ENCODE measurements around the gene ZNRF3. TPM values are rescaled to one million over a fixed set of nuclear protein-coding genes. Genes with fewer than 3 reads are reported as not detected.
"Not testable (repeated sequence)": the region's sequence is repeated elsewhere in the genome, so short reads cannot be mapped to it uniquely, and the experiment has no call there.

ZNRF3 gene
- polyA plus RNA-seq, 1 experiment = 1.4 TPM

DNA sequence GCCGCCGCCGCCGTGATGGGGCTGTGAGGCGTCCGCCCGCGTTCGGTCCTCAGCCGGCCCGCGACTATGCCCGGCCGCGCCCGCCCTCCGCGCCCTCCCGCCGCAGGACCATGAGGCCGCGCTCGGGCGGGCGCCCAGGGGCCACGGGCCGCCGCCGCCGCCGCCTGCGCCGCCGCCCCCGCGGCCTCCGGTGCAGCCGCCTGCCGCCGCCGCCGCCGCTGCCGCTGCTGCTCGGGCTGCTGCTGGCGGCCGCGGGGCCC lies 215 bp downstream of the ZNRF3 start:
- no peak for DNase-seq (ENCODE audit: low read depth, low spot score)
- H3K27ac ChIP-seq (ENCODE audit: low read depth, low read length) = no peak overlapping the region
- H3K9me3 ChIP-seq (ENCODE audit: control insufficient read depth, insufficient read depth, low read length) = no peaks in the 10 kb centered on the region; the same call in 1 of the 2 replicates
- peak overlapping the region; percentile 67 for H3K4me3 ChIP-seq (ENCODE audit: low read depth, low read length)
- no peaks in the 10 kb centered on the region for H3K27me3 ChIP-seq (ENCODE audit: control insufficient read depth, insufficient read depth, low read length)
- TF ChIP-seq, protein P1, sequence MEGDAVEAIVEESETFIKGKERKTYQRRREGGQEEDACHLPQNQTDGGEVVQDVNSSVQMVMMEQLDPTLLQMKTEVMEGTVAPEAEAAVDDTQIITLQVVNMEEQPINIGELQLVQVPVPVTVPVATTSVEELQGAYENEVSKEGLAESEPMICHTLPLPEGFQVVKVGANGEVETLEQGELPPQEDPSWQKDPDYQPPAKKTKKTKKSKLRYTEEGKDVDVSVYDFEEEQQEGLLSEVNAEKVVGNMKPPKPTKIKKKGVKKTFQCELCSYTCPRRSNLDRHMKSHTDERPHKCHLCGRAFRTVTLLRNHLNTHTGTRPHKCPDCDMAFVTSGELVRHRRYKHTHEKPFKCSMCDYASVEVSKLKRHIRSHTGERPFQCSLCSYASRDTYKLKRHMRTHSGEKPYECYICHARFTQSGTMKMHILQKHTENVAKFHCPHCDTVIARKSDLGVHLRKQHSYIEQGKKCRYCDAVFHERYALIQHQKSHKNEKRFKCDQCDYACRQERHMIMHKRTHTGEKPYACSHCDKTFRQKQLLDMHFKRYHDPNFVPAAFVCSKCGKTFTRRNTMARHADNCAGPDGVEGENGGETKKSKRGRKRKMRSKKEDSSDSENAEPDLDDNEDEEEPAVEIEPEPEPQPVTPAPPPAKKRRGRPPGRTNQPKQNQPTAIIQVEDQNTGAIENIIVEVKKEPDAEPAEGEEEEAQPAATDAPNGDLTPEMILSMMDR (IDR thresholded peaks at IDR 0.05; ENCODE audit: low read depth, low read length) = no peak
- ChIA-PET CTCF (interaction anchor here (0.7 to 1.6 kb wide), 2 partner anchors 271 to 587 kb away, joined by 4 to 9 read pairs; no protein-coding TSS in a partner anchor), POLR2A (interaction anchor here (0.6 to 0.7 kb wide), 5 partner anchors 14 to 115 kb away, joined by 3 to 5 read pairs (median 3); no protein-coding TSS in a partner anchor)

DNA sequence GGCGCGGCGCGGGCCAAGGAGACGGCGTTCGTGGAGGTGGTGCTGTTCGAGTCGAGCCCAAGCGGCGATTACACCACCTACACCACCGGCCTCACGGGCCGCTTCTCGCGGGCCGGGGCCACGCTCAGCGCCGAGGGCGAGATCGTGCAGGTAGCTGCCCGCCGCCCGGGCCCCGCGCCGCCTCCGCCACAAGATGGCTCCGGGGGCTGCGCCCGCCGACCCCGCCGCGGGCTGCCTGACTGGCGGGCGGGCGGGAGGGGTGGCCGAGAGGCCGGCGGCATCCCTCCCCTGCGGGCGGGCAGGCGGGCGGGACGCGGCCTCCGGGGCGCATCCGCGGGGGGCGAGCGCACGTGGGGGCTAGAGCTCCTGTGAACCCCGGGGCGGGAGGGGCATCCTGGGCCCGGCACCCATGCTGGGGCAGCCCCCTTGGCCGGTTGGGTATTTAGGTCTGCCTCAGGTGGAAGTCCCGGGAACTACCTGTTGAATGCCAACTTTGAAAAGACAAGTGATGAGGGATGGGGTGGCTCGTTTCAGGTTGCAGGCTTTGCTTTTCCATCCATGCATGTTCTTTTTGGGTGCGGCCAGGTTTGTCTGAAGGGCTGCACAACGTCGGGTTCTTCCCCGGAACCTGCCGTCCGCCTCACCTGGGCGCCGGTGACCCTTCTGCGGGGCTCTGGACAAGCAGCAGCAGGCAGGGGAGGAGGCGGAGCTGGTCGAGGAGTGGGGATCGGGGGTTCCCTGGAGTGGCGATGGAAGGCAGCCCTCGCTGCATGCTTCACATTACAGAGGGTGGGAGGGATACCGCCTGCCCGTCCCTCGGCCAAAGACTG lies 760 bp downstream of the ZNRF3 start:
- ChIA-PET POLR2A (interaction anchor here (0.6 to 0.7 kb wide), 3 partner anchors 21 to 114 kb away, joined by 3 to 5 read pairs (median 3); no protein-coding TSS in a partner anchor), CTCF (interaction anchor here (1.2 to 1.6 kb wide), 2 partner anchors 29 to 270 kb away, joined by 4 read pairs; no protein-coding TSS in a partner anchor)
- Histone ChIP-seq H3K4me3 (ENCODE audit: low read depth, low read length) (peak overlapping the region; percentile 67), H3K27ac (ENCODE audit: low read depth, low read length) (no peak overlapping the region), H3K27me3 (ENCODE audit: control insufficient read depth, insufficient read depth, low read length) (no peaks in the 10 kb centered on the region), H3K9me3 (ENCODE audit: control insufficient read depth, insufficient read depth, low read length) (no peaks in the 10 kb centered on the region; the same call in 1 of the 2 replicates)
- TF ChIP-seq, protein P1 (IDR thresholded peaks at IDR 0.05; ENCODE audit: low read depth, low read length) = no peak
- no peak for DNase-seq (ENCODE audit: low read depth, low spot score)

DNA sequence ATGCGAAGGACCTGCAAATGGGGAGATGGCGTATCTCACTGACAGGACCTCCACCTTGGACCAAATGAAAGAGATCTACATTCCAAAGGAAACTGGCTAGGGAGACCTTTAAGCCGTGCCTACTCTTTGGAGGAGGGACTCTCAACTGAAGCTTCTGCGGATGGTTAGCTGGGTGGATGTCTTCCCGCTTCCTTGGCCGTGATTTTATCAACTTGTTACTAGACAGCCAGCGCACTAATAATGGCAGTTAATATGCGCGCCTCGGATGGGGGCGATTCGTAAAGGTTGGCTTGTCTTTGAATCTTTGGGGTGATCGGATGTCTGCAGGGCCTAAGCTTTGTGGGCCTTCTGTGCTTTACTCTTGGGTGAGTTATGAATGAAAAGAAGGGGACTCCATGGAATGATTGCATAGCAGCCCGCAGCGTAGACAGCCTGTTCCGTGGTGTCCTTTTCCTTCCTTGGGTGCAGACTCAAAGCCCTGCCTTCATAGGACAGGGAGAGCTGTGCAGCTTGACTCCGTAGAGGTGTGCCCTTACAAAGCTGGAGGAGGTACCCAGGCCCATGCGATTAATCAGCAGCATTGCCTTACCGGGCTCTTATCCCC lies 1.5 kb downstream of the ZNRF3 start:
- Histone ChIP-seq H3K27me3 (ENCODE audit: control insufficient read depth, insufficient read depth, low read length) (no peaks in the 10 kb centered on the region), H3K27ac (ENCODE audit: low read depth, low read length) (no peak overlapping the region), H3K9me3 (ENCODE audit: control insufficient read depth, insufficient read depth, low read length) (no peaks in the 10 kb centered on the region; the same call in 1 of the 2 replicates), H3K4me3 (ENCODE audit: low read depth, low read length) (peak overlapping the region; percentile 67)
- DNase-seq (ENCODE audit: low read depth, low spot score) = no peak
- POLR2A ChIA-PET = no interaction called here
- CTCF ChIA-PET = interaction anchor here (1.2 kb wide), 1 partner anchor 29 kb away, joined by 4 read pairs; no protein-coding TSS in a partner anchor
- TF ChIP-seq, protein P1 (IDR thresholded peaks at IDR 0.05; ENCODE audit: low read depth, low read length) = no peak

DNA sequence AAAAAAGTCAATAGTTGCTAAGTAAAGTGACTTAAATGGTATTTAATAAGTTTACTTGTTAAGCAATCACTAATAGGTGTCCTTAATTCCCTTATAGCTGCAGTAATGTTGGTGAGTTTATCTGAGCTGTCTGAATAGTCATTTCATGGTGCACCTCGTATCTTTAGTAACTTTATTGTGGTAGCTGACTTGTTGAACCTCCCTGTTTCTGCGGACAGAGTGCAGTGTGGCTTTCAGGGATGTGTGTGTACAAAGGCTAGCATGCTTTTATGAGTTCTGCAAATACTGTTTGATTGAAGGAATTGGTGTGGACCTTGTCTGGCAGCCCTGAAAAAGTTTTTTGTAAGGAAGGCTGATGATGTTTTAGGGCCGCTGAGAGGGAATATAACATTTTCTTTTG lies 2.6 kb downstream of the ZNRF3 start:
- POLR2A ChIA-PET = interaction anchor here (1.0 kb wide), 2 partner anchors 19 to 145 kb away, joined by 3 to 16 read pairs; no protein-coding TSS in a partner anchor
- DNase-seq (ENCODE audit: low read depth, low spot score) = no peak
- Histone ChIP-seq H3K4me3 (ENCODE audit: low read depth, low read length) (no peak overlapping the region), H3K9me3 (ENCODE audit: control insufficient read depth, insufficient read depth, low read length) (no peaks in the 10 kb centered on the region; the same call in 1 of the 2 replicates), H3K27me3 (ENCODE audit: control insufficient read depth, insufficient read depth, low read length) (no peaks in the 10 kb centered on the region), H3K27ac (ENCODE audit: low read depth, low read length) (no peak overlapping the region)
- TF ChIP-seq, protein P1 (IDR thresholded peaks at IDR 0.05; ENCODE audit: low read depth, low read length) = no peak
- CTCF ChIA-PET = interaction anchor here (0.6 to 1.0 kb wide), 4 partner anchors 22 to 871 kb away, joined by 3 to 5 read pairs (median 4); no protein-coding TSS in a partner anchor

DNA sequence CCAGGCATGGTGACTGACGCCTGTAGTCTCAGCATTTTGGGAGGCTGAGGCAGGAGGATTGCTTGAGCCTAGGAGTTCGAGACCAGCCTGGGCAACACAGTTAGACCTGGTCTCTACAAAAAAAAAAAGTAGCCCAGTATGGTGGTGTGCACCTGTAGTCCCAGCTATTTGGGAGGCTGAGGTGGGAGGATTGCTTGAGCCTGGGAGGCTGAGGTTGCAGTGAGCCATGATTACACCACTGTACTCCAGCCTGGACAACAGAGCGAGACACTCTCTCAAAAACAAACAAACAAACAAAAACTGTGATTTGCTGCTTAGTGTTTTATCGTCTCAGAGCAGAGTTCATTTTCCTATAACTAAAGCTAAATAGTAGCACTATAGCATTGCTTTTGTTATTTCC lies 3.3 kb downstream of the ZNRF3 start:
- ChIA-PET POLR2A (interaction anchor here (1.0 kb wide), 1 partner anchor 18 kb away, joined by 3 read pairs; no protein-coding TSS in a partner anchor), CTCF (interaction anchor here (1.0 kb wide), 1 partner anchor 31 kb away, joined by 3 read pairs; no protein-coding TSS in a partner anchor)
- H3K27ac ChIP-seq (ENCODE audit: low read depth, low read length); H3K9me3 ChIP-seq (ENCODE audit: control insufficient read depth, insufficient read depth, low read length); DNase-seq (ENCODE audit: low read depth, low spot score); H3K27me3 ChIP-seq (ENCODE audit: control insufficient read depth, insufficient read depth, low read length); H3K4me3 ChIP-seq (ENCODE audit: low read depth, low read length): not testable (repeated sequence)
